ENCODE data around the gene GPSM1.

GPSM1 gene

DNA sequence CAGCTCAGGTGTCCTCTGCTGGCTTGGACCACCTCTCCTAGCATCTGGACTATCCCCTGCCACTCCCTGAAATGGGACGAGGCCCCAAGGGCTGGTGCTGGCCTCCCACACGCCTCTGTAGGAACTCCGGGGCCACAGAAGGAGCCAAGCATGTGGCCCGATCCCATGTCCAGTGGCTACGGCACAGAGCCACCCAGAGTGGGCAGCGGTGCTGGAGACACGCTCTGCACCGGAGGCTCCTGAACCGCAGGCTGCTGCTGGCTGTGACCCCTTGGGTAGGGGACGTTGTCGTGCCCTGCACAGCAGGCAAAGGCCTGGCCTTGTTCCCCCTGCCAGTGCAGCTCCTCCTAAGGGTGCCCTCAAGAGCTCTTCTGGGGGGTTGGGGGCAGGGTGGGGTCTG is 52.6 kb downstream of the GPSM1 start:
- no peak for DNase-seq

DNA sequence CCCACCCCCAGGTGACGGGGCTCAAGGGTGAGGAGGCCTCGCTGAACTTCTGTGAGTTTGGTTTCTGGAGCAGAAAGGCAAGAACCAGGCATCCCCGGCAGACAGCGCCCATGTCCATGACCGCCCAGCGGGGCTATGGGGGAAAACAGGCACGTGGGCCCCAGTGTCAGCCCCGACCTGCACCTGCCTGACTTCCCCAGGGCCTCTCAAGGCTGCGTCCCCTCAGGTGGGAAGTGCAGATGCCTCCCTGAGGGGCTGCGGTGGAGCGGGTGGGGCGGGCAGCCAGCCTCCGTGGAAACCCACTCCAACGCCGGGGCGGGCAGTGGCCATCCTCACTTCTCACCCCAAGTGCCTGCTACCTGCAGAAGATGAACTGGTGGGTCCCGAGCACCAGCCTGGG is 53.0 kb downstream of the GPSM1 start:
- DNase-seq: no peak

DNA sequence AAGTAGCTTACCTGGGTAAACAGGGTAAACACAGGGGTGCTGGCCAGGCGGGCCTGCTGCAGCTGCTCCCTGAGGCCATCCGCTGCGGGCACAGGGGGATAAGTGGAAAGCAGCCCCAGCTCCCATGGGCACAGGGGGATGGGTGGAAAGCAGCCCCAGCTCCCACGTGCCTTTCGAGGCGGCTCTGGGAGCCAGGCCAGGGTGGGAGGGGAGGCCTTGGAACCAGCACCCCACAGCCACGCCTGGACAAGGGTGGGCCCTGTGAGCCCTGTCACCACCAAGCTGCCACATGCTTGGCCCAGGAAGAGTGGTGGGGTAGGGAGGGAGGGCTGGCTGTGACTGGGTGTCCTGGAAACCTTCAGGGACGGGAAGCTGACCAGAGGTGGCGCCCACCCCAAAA is 54.0 kb downstream of the GPSM1 start:
- DNase-seq: no peak

DNA sequence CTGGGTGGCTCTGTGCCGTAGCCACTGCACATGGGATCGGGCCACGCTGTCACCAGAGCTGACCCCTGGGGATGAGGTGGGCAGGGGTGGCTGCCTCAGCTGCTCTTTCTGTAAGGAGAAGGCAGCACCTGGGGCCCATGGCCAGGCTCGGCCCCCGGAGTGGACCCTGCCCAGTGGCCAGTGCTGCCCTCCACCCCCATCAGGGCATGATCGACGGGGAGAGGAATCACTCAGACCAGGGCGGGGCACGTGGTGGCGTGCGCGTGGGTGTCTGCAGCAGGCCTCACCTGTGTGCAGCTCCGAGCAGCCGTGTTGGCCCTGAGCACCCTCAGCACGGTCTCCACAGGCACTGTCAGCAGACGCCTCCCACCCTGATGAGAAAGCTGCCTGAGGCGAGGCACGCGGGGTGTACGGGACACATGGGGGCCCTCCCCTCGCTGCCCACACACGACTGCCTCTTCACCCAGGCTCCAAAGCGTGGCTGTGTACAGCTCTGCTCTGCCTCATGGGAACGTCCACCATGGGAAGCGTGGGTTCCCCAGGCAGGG is 54.7 kb downstream of the GPSM1 start:
- DNase-seq: no peak

DNA sequence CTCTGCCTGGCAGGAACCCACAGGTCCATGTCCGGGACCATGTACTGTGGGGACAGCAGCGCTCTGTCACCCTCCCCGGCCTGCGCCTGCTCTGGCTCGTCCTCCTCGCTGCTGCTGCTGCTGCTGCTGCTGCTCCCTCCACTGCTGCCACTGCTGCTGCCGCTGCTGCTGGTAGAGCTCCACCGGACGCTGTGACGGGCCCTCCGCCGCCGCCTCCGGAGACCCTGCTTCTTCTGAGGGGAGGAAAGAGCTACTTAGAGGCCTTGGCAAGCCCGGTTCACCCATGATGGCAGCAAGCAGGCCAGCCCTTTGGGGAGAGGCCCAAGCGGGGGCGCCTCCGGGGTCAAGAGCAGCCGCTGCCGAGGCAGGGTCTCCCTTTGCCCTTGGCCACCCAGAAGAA is 56.1 kb downstream of the GPSM1 start:
- no peak for DNase-seq

DNA sequence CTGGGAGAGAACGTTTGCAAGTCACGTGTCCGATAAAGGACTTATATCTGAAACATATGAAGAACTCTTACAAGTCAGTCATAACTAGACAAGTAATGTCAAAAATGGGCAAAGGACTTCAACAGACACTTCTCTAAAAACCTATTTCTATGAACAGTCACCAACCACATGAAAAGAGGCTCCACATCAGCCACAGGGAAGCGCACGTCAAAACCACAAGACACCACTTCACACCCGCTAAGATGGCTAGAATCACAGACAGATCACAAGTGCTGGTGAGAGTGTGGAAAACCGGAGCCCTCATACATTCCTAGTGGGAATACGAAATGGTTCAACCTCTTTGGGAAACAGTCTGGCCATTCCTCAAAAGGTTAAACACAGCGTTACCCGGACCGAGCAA is 57.7 kb downstream of the GPSM1 start:
- no peak for DNase-seq

DNA sequence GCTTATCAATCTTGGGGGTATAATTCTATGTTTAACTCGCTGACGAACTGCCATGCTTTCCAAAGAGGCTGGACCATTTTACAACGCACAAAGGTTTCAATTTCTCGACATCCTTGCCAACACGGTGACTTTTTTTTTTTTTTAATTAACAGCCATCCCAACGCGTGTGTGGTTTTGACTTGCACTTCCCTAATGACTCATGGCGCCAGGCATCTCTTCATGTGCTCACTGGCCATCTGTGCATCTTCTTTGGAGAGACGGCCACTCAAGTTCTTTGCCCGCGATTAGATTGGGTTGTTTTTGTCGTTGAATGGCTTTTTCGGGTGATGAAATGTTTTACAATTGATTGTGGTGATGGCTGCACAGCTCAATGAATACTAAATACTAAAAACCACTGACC is 58.7 kb downstream of the GPSM1 start:
- DNase-seq: peak; percentile 54

DNA sequence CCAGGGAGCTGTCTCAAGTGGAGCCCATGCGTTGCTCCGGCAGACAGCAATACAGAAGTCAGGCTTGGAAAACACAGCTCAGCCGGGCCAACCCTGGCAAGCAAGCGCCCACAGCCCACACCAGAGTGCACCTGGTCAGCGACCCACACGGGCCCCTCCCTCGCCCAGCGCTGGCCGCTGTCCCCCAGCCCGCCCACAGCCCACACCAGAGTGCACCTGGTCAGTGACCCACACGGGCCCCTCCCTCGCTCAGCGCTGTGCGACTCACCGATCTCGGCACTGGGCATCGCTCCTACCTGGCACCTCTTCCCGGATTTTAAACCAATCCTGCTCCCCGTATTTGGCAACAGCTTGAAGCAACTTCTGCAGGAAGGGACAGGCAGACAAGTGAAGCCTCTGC is 59.9 kb downstream of the GPSM1 start:
- no peak for DNase-seq

DNA sequence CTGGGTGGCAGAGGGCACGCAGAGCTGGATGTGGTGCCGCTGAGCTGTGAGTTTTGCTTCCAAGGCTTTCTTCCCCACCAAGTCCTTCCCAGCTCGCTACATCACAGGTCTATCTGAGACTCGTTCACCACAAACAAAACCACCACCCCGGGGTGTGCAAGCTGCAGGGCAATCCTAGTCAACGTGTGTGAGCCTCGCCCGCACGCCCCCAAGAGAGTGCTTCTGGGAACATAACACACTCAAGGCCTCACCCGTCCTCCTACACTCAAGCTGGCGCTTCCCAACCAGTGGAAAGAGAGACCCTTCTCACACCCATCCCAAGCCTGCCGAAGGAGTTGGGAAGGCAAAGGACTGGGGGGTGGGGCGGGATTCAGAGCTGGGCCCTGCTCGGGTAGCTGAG is 62.1 kb downstream of the GPSM1 start:
- DNase-seq: no peak

DNA sequence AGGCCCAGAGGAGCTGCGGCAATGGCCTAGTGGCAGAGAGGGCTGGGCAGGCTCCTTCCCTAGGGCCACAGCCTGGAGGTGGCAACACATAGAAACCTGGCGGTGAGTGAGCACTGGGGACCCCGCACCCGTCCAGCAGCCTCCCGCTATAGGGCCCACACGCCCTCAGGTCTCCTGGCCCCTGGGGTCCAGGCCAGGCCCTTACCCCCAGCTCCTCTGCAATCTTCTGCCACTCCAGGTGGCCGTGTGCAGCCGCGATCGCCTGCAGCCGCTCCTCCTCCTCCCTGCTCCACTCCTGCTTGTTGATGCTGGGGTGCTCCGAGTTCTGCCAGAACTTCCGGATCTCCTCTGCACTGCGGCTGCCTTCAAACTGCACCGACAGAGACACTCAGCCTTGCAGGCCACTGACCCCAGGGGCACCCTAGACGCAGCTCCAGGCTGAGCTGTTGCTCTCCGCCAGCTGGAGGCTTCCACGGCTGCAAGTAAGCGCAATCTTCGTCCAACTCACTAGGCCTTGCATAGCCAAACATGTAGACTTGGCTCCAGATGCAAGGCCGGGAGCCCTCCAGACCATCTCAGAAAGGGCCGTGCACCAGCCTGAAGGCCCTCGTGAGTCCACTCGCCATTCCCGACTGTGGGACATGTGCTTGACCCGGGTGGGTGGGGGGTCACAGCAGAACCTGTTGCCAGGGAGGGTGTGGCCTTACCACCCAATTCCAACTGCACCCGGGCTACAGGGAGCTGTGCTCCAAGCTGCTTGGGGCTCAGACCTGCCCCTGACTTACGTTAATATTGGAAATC is 64.6 kb downstream of the GPSM1 start:
- no peak for DNase-seq

DNA sequence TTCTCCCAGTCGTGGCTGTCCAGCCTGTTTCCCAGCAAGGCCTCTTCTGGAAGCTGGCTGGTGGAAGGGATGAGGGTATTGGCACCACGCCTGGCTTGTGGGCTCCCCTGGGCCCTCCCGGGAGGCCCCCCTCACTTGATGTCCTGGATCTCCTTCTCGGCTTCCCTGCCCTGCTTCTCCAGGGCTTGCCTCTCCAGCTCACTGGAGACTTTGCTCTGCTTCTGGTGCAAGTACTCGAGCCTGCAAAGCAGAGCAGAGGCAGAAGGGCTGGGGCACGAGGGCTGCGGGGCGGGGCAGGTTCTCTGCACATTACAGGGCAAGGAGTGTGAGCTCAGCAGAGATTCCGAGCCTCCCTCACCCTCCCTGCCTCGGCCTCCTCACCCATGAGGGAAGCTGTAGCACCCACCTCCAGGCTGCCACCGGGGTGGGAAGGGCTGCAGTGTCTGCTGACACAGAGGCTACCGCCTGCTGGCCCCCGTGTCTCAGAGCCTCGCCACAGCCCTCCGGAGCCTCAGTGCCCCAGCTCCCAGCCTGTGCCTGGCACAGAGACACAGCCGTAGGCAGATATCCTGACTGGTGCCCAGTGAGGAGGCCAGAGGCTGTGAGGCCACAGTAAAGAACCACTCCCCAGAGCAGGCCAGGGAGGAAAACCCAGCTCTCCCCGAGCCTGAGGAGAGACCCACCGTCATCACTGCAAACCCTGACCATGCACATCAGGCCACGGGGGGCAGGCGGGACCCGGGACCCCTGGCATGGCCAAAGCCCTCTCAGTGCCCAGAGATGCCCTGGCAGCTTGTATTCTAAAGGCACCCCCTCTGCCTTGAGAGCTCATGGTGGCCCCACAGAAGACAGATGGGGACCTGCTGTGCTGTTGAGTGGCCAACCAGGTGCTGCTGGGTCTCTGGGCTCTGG is 65.5 kb downstream of the GPSM1 start:
- DNase-seq: no peak

DNA sequence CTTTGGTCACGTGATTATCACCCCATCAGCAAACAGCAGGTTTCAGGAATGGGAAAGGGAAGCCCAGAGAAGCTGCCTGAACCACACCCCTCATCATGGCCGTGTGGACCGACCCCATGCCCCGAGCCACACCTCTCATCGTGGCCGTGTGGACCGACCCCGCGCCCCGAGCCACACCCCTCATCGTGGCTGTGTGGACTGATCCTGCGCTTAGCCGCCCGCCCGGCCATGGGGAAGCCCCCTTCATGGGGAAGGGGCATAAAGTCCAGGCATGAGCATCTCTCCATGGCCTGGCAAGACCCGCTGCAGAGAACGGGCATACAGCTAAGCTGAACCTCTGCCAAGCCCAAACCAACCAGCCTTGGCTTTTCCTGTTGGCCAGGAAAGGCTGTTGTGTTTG is 66.2 kb downstream of the GPSM1 start:
- DNase-seq: no peak

DNA sequence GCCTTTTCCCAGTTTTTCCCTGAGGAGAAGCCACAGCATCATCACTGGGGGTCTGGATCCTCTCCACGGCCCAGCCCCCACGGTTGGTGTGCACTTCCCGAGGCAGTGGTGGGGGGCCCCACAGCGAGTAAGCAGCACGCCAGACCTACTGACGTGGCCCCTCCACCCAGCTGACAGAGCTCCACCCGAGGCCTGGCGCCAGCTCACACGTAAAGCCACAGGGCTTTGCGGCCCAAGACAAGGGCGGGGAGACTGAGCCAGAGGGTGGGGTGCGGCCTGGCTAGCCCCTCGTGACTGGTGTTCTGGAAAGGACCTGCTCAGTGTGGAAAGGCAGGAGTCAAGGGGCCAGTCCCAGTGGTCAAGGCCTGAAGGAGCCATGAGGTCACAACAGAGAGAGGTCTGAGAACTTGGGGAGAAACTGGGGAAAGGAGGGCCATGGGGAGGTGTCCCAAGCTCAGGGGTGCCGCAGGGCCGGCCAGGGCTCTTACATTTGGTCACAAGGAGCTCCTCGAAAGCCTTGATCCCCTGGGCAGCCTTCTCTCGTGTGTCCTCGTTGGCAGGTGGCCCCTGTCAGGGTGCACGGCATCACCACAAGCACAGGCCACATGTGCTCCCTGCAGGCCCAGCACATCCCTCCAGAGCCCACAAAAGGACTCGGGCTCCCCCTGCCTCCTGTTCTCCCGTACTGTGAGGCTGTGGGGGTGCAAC is 67.1 kb downstream of the GPSM1 start:
- no peak for DNase-seq

DNA sequence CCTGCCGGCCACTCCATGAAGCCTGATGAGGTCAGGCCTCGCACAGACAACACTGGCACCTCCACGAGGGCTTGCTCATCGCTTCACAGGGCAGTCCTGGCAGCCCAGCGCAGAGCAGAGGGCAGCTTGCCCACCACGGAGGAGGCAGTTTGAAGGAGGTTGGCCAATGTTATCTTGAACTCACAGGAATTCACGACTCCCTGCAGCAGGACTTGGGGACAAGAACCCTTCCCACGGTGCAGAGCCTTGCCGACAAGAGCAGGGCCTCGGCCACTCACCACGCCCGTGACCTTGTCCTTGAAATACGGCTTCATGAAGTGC is 67.6 kb downstream of the GPSM1 start:
- no peak for DNase-seq

DNA sequence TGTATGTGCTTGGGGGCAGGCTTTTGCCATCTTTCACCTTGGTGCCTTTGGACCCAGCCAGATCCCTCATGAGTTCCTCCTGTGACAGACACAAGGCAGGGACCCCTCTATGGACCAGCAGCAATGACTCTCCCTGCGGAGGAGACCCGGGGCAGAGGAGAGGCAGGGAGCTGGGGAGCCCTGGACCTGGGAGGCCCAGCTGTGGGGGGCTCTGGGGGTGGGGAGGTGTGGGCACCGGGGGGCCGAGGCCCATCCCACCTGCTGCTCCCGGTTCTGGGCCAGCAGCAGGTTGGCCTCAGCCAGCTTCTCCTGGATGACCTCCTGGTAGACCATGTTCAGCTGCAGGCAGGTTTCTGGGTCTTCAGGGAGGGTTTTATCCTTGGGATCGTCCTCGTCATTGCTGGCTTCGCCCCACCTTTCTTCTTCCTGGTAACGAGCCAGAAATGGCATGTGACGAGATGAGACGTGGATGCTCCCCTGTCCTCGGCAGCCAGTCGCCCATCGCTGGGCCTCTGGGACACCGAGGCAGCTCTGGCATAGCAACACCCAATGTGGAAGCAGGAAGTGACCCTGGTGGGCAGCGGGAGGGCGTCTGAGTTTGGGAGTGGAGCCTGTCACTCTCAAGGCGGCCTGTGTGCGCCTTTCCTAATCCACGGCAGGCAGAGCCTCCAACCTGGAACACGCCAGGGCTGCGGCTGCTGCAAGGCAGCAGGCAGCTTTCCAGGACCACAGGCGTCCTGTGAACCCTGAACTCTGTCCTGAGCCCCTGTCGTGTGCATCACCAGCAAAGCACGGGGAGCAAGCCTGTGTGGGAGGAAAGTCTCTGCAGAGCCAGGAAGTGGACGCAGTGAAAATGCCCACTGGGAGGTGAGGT is 68.2 kb downstream of the GPSM1 start:
- DNase-seq: no peak

DNA sequence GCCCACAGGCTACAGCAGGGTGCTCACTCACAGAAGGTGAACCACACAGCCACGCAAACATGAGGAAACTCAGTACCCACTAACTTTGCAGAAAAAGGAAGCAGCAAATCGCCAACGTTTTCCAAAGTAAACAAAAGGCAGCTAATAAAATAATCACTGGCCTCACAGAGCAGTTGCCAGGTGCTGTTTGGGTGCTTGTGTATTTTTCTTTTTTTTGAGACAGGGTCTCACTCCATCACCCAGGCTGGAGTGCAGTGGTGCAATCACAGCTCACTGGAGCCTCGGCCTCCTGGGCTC is 68.8 kb downstream of the GPSM1 start:
- no peak for DNase-seq

DNA sequence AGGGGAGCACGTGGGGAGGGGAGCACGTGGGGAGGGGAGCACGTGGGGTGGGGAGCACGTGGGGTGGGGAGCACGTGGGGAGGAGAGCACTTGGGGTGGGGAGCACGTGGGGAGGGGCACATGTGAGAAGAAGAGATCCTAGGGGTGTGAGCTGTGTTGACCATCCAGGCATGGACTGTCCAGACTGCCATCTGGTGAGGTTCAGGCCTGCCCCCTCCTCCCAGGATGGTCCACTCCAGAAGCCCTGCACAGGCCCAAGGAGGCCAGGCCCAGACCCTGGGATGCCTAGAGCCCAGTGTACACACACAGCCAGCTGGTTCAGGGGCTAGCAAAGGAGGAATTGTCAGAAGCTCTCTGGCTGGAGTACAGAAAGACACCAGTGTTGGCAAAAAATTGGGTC is 70.3 kb downstream of the GPSM1 start:
- DNase-seq: no peak

DNA sequence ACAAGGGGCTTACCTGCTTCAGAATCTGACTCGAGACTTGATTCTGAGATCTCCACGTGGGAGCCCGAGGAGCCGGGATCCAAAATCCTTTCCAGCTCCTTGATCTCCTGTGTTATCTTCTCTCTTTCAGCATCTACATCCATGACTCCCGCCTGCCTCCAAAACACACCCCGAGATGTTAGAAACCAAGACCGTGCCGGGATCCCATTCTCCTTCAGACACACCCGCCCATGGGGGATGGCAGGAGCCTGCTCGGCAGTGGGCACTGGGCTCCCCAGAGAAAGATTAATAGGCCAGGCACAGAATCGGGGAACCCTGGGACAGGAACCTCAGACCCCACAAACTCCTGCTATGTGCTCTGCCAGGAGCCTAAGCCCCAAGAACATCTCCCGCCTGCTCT is 70.9 kb downstream of the GPSM1 start:
- no peak for DNase-seq

DNA sequence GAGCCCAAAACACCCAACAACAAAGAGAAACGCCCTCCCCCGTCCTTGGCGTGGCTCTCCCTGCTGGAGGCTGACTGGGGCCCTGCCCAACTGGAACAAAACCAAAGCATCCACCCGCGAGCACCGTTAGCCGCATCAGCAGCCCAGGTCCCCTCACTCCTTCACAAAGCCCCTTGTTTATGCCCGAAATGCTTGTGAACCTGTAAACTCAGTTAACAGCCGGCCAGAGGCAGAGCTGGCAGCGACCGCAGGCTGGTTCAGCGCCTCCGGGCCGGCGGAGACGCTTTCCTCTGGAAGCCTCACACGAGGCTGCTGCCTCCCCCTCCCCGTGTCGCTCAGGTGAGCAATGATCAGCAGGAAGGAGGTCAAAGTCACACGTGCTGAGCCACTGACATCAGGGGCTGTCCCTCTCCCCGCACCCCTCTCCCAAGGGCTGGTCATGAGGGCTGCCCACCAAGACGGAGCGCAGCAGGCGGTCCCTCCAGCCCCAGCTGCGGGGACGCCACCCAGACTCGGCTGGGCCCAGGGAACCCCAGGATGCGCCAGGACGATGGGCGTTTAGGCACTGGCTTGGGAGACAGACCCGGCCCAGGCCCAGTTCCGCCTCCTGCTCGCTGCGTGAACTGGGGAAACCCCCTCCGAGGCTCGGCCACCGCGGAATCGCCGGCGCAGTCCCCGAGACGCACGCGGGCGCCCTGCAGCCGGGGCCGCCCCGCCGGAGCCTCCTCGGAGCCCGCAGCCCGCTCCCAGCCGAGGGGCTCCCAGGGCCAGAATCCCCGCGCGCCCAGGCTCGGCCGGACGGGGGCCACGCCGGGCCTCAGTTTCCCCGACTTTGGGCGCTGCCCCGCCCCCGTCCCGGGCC is 72.1 kb downstream of the GPSM1 start:
- peak; percentile 54 for DNase-seq

DNA sequence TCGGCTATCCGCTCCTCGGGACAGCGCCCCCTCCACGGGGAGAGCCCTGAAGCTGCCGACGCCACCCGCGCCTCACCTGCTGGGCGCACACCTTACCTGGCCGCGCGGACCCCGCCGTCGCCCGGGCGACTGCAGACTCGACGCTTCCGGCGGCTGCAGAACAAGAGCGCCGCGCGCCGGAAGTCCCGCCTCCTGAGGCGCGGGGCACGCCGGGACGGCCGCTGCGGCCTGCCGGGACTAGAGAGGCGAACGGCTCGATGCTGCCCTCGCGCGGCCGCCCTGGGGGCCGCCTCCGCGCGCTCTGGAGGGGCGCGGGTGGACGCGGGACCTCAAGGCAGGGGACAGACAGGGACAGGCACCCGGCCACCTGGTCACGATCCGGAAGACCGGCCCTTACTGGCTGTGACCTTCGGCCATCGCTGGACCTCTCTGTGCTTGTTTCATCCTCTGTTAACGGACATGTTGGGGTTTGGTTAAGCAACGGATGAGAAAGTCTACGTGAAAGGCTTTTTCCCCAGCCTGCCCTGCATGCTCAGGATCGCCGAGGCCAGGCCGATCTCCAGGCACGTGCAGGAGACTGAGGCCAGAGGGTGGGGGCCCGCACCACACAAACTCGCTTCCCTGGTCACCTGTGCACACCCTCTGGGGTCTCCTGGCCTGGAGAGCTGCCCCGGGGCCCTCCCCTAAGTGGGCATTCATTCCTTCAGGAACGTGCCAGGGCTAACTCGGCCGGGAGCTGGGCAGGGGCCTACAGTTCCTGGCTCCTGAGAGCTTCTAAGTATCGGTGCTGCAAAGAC is 72.9 kb downstream of the GPSM1 start, which contains the start of gene SNAPC4:
Gene SNAPC4 (minus strand): TSS at position 133 of the 797 bp plus-strand sequence. CDS start 1,742 bp downstream, outside the sequence.
- DNase-seq: peak; percentile 95
